Tibial nerve (tissue), 4 donors: ENCODE results near the gene PTPRK. TPM values are rescaled to one million over a fixed set of nuclear protein-coding genes. Genes with fewer than 3 reads are reported as not detected.

ENCODE experiments used
- DNase-seq, 2 donors: peaks; one replicate each; pipeline ENCODE4 v3.0.0-alpha.2; 2019; ENCODE audit warnings: low spot score in 2 of 2
- H3K27ac ChIP-seq, 4 donors: fragments of 200-600 bp; sonication (generic) in 3 of 4; one replicate each; pipeline ENCODE4 v1.5.1; 2017 to 2019; ENCODE audit warnings: mild to moderate bottlenecking in 1 of 4
- H3K27me3 ChIP-seq, 2 donors: fragments of 200-600 bp; sonication (generic) in 1 of 2; one replicate each; pipeline versions ENCODE4 v1.5.1 to v1.6.0; 2017 to 2019
- H3K36me3 ChIP-seq, 3 donors: fragments of 200-600 bp; sonication (generic); one replicate each; pipeline ENCODE4 v1.5.1; 2018 to 2019
- H3K4me1 ChIP-seq, 4 donors: fragments of 200-600 bp; sonication (generic) in 3 of 4; one replicate each; pipeline ENCODE4 v1.5.1; 2017 to 2019
- H3K4me3 ChIP-seq, 4 donors: fragments of 200-600 bp; sonication (generic) in 3 of 4; one replicate each; pipeline ENCODE4 v1.5.1; 2017 to 2019; ENCODE audit warnings: mild to moderate bottlenecking in 1 of 4, moderate library complexity in 1 of 4
- H3K9me3 ChIP-seq, 4 donors: fragments of 200-600 bp; sonication (generic) in 3 of 4; one replicate each; pipeline ENCODE4 v1.5.1; 2017 to 2019
- CTCF ChIP-seq, 5 experiments: fragments of 200-600 bp in 3 of 5; fragments of 450-650 bp in 2 of 5; sonication (generic) in 3 of 5; IDR thresholded peaks; one replicate each; pipeline ENCODE4 v1.5.1; 2016 to 2019; ENCODE audit warnings: antibody characterized with exemption in 5 of 5, mild to moderate bottlenecking in 3 of 5, moderate library complexity in 2 of 5
- EP300 ChIP-seq, 2 donors: sonication (generic); formaldehyde crosslinking; IDR thresholded peaks; one replicate each; pipeline ENCODE4 v1.6.1; 2017; ENCODE audit warnings: antibody characterized with exemption in 2 of 2, mild to moderate bottlenecking in 1 of 2
- POLR2A ChIP-seq, 2 donors: fragments of 450-650 bp; IDR thresholded peaks; one replicate each; pipeline ENCODE4 v1.6.1; 2017; ENCODE audit warnings: antibody characterized with exemption in 2 of 2, mild to moderate bottlenecking in 2 of 2, moderate library complexity in 2 of 2
- WGBS, 2 donors: methylation state at CpG; one replicate each; pipeline ENCODE4 v1.1.5; 2018; 5-methylcytosine and 5-hydroxymethylcytosine counted together
- total RNA-seq, 4 donors: library from RNA; depleted of rRNA; stranded (reverse); fragments of >200 nt; gene quantifications; one replicate each; pipeline ENCODE4 v1.1.0, GENCODE V29; 2016

Gene PTPRK
- total RNA-seq, 4 donors from 2014 or later = 17.4 to 26.1 (median 21.2) TPM

- Histone ChIP-seq H3K36me3 (no peaks in the 10 kb centered on the region), H3K9me3 (no peaks in the 10 kb centered on the region), H3K27me3 (no peaks in the 10 kb centered on the region), H3K27ac (no peak overlapping the region), H3K4me1 (no peaks in the 10 kb centered on the region), H3K4me3 (no peak overlapping the region)
- no peak for DNase-seq
- 90 to 96% methylated on average over 4 of the region's 4 CpGs for WGBS, 2 donors
- TF ChIP-seq CTCF (IDR thresholded peaks at IDR 0.05) = no peak
- TF ChIP-seq POLR2A (IDR thresholded peaks at IDR 0.05) = no peak
- no peak for TF ChIP-seq EP300 (IDR thresholded peaks at IDR 0.05)
Observed at GRCh38 chr6:128156321-128157111, 363.9 kb downstream of the PTPRK start.

GRCh38 chr6:128155826-128156225 lies 364.6 kb downstream of the PTPRK start:
- H3K9me3 ChIP-seq = no peaks in the 10 kb centered on the region
- TF ChIP-seq EP300 (IDR thresholded peaks at IDR 0.05) = no peak
- TF ChIP-seq POLR2A (IDR thresholded peaks at IDR 0.05) = no peak
- TF ChIP-seq CTCF (IDR thresholded peaks at IDR 0.05) = no peak
- H3K27ac ChIP-seq = no peak overlapping the region
- WGBS, 2 donors = 88 to 100% methylated on average over 1 of the region's 1 CpG
- DNase-seq = no peak
- H3K27me3 ChIP-seq = no peaks in the 10 kb centered on the region
- no peak overlapping the region for H3K4me3 ChIP-seq
- no peaks in the 10 kb centered on the region for H3K4me1 ChIP-seq
- H3K36me3 ChIP-seq = no peaks in the 10 kb centered on the region

GRCh38 chr6:128152551-128152950 lies 367.8 kb downstream of the PTPRK start:
- Histone ChIP-seq H3K4me1 (no peaks in the 10 kb centered on the region), H3K36me3 (no peaks in the 10 kb centered on the region), H3K9me3 (no peaks in the 10 kb centered on the region), H3K4me3 (no peak overlapping the region), H3K27me3 (no peaks in the 10 kb centered on the region), H3K27ac (no peak overlapping the region)
- TF ChIP-seq CTCF (IDR thresholded peaks at IDR 0.05) (no peak), EP300 (IDR thresholded peaks at IDR 0.05) (no peak), POLR2A (IDR thresholded peaks at IDR 0.05) (no peak)
- 83 to 84% methylated on average over 4 of the region's 4 CpGs for WGBS, 2 donors
- DNase-seq = no peak

GRCh38 chr6:128150376-128150775 lies 370.0 kb downstream of the PTPRK start:
- Histone ChIP-seq H3K27me3 (no peaks in the 10 kb centered on the region), H3K36me3 (no peaks in the 10 kb centered on the region), H3K4me1 (no peaks in the 10 kb centered on the region), H3K9me3 (no peaks in the 10 kb centered on the region), H3K27ac (no peak overlapping the region), H3K4me3 (no peak overlapping the region)
- no peak for TF ChIP-seq POLR2A (IDR thresholded peaks at IDR 0.05)
- TF ChIP-seq CTCF (IDR thresholded peaks at IDR 0.05) = no peak
- TF ChIP-seq EP300 (IDR thresholded peaks at IDR 0.05) = no peak
- 88 to 92% methylated on average over 5 of the region's 5 CpGs for WGBS, 2 donors
- DNase-seq = no peak

GRCh38 chr6:128149796-128150195 lies 370.6 kb downstream of the PTPRK start:
- H3K4me1 ChIP-seq = no peaks in the 10 kb centered on the region
- H3K36me3 ChIP-seq = no peaks in the 10 kb centered on the region
- H3K27me3 ChIP-seq = no peaks in the 10 kb centered on the region
- 100% methylated on average over 1 of the region's 1 CpG for WGBS, 2 donors
- no peak overlapping the region for H3K27ac ChIP-seq
- H3K4me3 ChIP-seq = no peak overlapping the region
- TF ChIP-seq CTCF (IDR thresholded peaks at IDR 0.05) (no peak), EP300 (IDR thresholded peaks at IDR 0.05) (no peak), POLR2A (IDR thresholded peaks at IDR 0.05) (no peak)
- H3K9me3 ChIP-seq = no peaks in the 10 kb centered on the region
- DNase-seq = no peak
